Measurements from ENCODE around the gene ARHGAP10.

ARHGAP10 gene

DNA sequence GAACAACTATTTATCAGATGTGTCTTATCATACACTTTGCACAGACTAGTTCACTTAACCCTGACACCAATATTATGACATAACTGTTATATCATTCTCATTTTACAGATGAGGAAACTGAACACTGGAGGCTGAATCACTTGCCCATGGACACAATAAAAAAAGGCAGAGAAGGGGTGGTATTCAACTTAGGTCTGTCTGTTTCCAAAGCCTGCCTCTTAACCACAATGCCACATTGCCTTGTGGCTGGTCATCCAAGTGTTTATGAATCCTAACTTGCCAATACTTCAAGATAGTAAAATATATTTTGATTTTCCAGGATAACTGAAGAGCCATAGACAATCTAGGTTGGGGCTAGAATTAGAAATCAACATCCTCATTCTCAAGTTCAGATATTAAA, 382.5 kb downstream of the ARHGAP10 start:
- no peak for DNase-seq

DNA sequence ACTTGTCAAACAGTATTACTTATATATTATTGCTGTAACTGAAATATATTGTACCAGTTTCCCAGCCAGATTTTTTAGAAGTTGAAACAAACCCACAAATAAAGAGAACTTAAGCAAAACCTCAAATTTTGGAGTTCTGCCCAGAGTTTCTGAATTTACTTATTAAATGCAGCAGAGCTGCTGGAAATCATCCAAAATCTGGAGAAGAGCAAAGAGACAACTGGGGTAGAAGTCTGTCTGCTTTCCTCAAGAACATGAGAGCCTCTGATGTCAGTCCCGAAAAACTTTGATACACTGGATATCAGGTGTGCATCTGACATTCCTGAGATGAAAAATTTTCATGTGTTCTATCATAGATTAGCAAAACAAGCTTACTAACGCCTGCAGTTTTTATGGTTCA, 384.4 kb downstream of the ARHGAP10 start:
- DNase-seq, result no peak

DNA sequence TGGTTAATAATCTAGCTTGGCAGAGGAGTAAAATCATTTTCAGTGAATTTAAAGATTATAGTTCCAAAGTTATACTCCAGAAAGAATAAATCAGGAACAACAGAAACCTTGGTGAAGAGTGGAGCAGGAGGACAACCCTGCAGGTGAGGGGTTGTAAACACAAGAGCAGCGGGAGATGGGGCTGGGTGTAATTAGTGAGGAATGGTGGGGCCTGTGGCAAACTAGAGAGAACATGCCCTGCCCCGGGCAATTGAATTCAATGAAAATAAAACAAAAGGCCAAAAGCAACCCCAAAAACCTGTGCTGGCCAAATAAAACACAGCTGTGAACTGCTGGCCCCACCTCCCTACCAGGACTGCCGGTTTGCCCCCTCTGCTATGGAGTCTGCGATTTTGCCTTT, 385.1 kb downstream of the ARHGAP10 start:
- no peak for DNase-seq

DNA sequence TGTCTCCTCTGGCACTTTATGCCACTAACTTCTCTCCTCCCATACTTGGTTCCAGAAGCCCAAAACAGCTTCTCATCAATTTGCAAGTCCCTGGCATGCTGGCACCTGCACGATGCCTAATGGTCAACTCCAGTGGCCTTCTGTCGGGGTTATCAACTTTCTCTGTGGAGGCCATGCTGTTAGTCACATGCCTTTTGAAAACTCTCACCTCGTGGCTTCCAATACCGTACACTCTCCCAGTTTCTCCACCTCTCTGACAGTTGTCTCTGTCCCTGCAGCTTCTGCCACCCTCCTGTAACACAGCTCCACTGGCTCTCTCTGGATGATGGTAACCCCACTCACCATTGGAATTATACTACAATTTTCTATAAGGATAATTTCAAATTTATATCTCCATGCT, 386.3 kb downstream of the ARHGAP10 start:
- no peak for DNase-seq

DNA sequence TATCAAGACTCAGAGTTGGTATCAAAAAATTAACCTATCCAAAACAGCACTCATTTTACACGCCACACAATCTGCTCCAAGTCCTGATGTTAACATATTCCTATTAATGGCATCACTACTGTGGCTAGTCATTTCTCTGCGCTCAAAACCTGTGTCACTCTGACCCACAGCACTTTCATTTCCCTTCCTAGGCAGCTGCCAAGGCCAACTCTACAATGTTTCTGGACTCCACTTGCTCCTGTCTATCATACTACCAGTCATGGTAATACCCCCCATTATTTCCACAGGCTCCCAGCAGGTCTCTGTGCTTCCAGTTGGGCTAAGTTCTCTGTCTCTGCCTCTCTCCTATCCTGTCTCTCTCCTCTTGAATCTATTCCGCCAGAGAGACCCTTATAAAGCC, 386.7 kb downstream of the ARHGAP10 start:
- DNase-seq, result no peak

DNA sequence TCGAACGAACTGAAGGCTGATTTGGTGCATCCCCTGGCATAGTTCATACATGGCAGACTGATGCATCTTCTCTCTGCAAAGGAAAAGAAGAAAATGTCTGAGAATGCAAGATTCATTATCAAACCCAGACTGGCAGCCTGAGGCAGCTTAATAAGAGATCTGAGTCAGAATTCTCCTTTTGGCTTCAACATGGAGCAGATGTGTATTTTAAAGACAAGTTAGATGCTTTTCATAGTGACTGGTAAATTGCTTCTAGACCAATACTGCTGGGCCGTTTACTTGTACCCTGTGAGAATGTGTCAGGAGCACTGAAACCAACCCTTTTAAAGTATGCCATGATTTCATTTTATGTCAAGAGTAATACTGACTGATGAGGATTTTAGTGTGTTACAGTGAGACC, 388.3 kb downstream of the ARHGAP10 start:
- no peak for DNase-seq
